ENCODE results near the gene PRDX2. TPM values are rescaled to one million over a fixed set of nuclear protein-coding genes. Genes with fewer than 3 reads are reported as not detected.
"Not testable (repeated sequence)": the region's sequence is repeated elsewhere in the genome, so short reads cannot be mapped to it uniquely, and the experiment has no call there.

The PRDX2 gene
- total RNA-seq, 1 donor, result 155 TPM

DNA sequence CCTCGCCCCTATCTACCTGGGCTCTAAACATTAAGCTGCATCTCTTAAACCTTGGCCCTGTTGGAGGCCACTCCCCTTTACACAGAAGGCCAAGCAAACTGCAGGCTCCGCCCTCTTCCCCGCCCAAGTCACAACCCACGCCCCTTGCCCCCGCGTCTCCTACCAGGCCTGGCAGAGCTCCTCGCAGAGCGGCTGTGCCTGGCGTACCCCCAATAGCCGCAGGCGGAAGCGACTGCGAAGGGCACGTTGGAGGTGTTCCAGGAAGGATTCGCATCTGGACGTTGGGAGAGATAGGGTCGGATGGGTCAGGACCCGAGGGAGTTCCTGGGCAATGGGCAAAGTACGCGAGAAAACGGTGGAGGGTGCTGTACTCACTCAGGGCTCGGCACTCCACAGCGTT is 26.9 kb upstream of the PRDX2 start:
- Histone ChIP-seq H3K9me3 (ENCODE audit: low read depth, low read length) (no peaks in the 10 kb centered on the region), H4K20me1 (ENCODE audit: insufficient read depth, low read length) (peaks cover 6% of the 10 kb centered on the region), H3K27me3 (ENCODE audit: insufficient read depth, low read length) (peaks cover 12% of the 10 kb centered on the region), H3K27ac (ENCODE audit: low read depth, low read length) (no peak overlapping the region), H2AFZ (ENCODE audit: low read length) (no peak overlapping the region), H3K79me2 (ENCODE audit: insufficient read depth, low read length) (no peaks in the 10 kb centered on the region), H3K4me1 (ENCODE audit: insufficient read depth, low read length) (no peaks in the 10 kb centered on the region), H3K36me3 (ENCODE audit: insufficient read depth, low read length) (no peaks in the 10 kb centered on the region), H3K4me3 (ENCODE audit: insufficient read depth, low read length) (no peak overlapping the region), H3K4me2 (ENCODE audit: insufficient read depth, low read length) (no peak overlapping the region)
- TF ChIP-seq, protein P1, sequence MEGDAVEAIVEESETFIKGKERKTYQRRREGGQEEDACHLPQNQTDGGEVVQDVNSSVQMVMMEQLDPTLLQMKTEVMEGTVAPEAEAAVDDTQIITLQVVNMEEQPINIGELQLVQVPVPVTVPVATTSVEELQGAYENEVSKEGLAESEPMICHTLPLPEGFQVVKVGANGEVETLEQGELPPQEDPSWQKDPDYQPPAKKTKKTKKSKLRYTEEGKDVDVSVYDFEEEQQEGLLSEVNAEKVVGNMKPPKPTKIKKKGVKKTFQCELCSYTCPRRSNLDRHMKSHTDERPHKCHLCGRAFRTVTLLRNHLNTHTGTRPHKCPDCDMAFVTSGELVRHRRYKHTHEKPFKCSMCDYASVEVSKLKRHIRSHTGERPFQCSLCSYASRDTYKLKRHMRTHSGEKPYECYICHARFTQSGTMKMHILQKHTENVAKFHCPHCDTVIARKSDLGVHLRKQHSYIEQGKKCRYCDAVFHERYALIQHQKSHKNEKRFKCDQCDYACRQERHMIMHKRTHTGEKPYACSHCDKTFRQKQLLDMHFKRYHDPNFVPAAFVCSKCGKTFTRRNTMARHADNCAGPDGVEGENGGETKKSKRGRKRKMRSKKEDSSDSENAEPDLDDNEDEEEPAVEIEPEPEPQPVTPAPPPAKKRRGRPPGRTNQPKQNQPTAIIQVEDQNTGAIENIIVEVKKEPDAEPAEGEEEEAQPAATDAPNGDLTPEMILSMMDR (IDR thresholded peaks at IDR 0.05; ENCODE audit: extremely low read depth, low read depth, low read length), result no peak
- peak; percentile 83 for DNase-seq (ENCODE audit: insufficient read length, low spot score, missing footprints)

DNA sequence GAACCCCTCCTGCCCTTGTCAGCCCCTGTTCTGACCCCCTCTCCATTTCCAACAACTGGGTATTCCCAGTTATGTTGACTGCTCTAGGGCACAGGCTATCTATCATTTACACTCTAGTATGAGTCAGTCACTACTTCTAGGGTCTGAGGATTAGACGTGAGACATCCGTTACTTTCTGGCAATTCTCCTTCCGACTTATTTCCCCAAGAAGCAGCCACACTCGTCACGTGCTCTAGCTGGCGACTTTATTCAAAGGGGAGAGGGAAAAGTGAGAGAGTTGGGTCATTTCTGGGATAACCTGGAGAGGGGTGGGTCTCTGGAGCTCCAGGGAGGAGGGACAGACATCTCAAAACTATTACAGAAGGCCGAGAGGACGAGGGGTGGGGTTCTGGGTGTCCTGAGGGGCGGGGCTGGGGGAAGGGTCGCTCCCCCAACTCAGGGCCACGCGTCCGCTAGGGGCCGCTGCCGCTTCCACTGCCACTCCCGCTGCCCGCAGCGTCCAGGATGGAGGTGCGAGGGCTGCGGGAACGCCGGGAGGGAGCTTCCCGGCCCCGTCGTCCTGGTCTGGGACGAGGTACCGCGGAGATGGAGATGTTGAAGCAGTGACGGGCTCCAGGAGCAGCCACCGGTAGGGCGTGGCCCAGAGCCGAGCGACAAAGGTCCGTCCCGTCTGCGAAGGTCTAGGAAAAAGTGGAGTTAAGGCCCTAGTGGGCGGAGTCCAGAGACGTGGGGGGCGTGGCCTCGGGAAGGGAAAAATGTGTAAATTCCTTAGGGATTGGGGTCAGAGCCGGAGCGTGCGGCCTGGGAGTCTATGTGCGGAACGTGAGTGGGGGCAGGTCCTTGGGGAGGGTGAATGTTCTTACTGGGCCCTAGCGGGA is 23.9 kb upstream of the PRDX2 start:
- peak; percentile 87 for DNase-seq (ENCODE audit: insufficient read length, low spot score, missing footprints)
- Histone ChIP-seq H3K9me3 (ENCODE audit: low read depth, low read length) (no peaks in the 10 kb centered on the region), H3K36me3 (ENCODE audit: insufficient read depth, low read length) (no peaks in the 10 kb centered on the region), H2AFZ (ENCODE audit: low read length) (no peak overlapping the region), H3K27ac (ENCODE audit: low read depth, low read length) (no peak overlapping the region), H3K79me2 (ENCODE audit: insufficient read depth, low read length) (no peaks in the 10 kb centered on the region), H3K4me2 (ENCODE audit: insufficient read depth, low read length) (peak overlapping the region; percentile 23), H3K4me3 (ENCODE audit: insufficient read depth, low read length) (no peak overlapping the region), H3K27me3 (ENCODE audit: insufficient read depth, low read length) (peaks cover 2% of the 10 kb centered on the region), H3K4me1 (ENCODE audit: insufficient read depth, low read length) (no peaks in the 10 kb centered on the region), H4K20me1 (ENCODE audit: insufficient read depth, low read length) (no peaks in the 10 kb centered on the region)
- TF ChIP-seq, protein P1 (IDR thresholded peaks at IDR 0.05; ENCODE audit: extremely low read depth, low read depth, low read length), result no peak

DNA sequence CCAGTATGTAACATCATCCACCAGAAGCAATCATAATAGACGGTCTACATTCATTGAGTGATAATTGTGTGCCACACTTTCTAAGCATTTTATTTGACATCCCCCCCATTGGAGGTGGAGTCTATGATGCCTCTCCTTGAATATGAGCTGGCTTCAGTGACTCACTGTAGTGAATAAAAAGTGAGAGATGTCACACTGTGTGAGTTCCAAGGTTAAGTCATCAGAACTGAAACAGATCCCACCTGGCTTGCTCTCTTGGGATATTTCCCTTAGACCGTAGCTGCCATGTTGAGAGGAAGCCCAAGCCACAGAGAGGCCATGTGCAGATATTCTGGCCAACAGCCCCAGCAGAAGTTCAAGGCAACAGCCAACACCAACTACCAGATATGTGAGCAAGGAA is 20.2 kb upstream of the PRDX2 start:
- TF ChIP-seq, protein P1 (IDR thresholded peaks at IDR 0.05; ENCODE audit: extremely low read depth, low read depth, low read length), result no peak
- H3K4me1 ChIP-seq (ENCODE audit: insufficient read depth, low read length), result no peaks in the 10 kb centered on the region
- no peaks in the 10 kb centered on the region for H3K36me3 ChIP-seq (ENCODE audit: insufficient read depth, low read length)
- H3K9me3 ChIP-seq (ENCODE audit: low read depth, low read length), result no peaks in the 10 kb centered on the region
- no peak overlapping the region for H3K4me2 ChIP-seq (ENCODE audit: insufficient read depth, low read length)
- no peak overlapping the region for H2AFZ ChIP-seq (ENCODE audit: low read length)
- H3K4me3 ChIP-seq (ENCODE audit: insufficient read depth, low read length), result no peak overlapping the region
- H3K79me2 ChIP-seq (ENCODE audit: insufficient read depth, low read length), result no peaks in the 10 kb centered on the region
- no peak for DNase-seq (ENCODE audit: insufficient read length, low spot score, missing footprints)
- H3K27me3 ChIP-seq (ENCODE audit: insufficient read depth, low read length), result no peaks in the 10 kb centered on the region
- H4K20me1 ChIP-seq (ENCODE audit: insufficient read depth, low read length), result no peaks in the 10 kb centered on the region
- no peak overlapping the region for H3K27ac ChIP-seq (ENCODE audit: low read depth, low read length)

DNA sequence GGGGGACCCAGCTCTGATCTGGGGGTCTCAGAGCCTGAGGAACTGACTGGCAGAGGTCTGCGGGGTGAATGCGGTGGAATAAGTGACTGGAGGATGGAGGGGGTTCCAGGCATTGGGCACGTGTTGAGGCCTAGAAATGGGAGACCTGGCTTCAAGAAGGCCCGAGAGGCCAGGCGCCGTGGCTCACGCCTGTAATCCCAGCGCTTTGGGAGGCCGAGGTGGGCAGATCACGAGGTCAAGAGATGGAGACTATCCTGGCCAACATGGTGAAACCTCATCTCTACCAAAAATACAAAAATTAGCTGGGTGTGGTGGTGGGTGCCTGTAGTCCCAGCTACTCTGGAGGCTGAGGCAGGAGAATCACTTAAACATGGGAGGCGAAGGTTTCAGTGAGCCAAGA is 16.2 kb upstream of the PRDX2 start:
- H2AFZ ChIP-seq (ENCODE audit: low read length); H3K9me3 ChIP-seq (ENCODE audit: low read depth, low read length); H4K20me1 ChIP-seq (ENCODE audit: insufficient read depth, low read length); H3K4me1 ChIP-seq (ENCODE audit: insufficient read depth, low read length); DNase-seq (ENCODE audit: insufficient read length, low spot score, missing footprints); H3K79me2 ChIP-seq (ENCODE audit: insufficient read depth, low read length); H3K27ac ChIP-seq (ENCODE audit: low read depth, low read length); H3K4me2 ChIP-seq (ENCODE audit: insufficient read depth, low read length); H3K4me3 ChIP-seq (ENCODE audit: insufficient read depth, low read length); H3K27me3 ChIP-seq (ENCODE audit: insufficient read depth, low read length); H3K36me3 ChIP-seq (ENCODE audit: insufficient read depth, low read length): not testable (repeated sequence)

DNA sequence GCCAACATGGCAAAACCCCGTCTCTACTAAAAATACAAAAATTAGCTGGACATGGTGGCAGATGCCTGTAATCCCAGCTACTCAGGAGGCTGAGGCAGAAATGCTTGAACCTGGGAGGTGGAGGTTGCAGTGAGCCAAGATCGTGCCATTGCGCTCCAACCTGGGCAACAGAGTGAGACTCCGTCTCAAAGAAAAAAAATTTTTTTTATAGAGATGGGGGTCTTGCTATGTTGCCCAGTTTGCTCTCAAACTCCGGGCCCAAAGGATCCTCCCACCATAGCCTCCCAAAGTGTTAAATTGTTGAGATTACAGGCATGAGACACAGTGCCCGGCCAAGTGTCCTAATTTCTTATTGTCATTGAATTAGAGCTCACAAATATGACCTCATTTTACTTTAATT is 15.6 kb upstream of the PRDX2 start:
- H4K20me1 ChIP-seq (ENCODE audit: insufficient read depth, low read length); H3K27me3 ChIP-seq (ENCODE audit: insufficient read depth, low read length); H3K36me3 ChIP-seq (ENCODE audit: insufficient read depth, low read length); H3K27ac ChIP-seq (ENCODE audit: low read depth, low read length); H3K79me2 ChIP-seq (ENCODE audit: insufficient read depth, low read length); H3K4me1 ChIP-seq (ENCODE audit: insufficient read depth, low read length); DNase-seq (ENCODE audit: insufficient read length, low spot score, missing footprints); H3K9me3 ChIP-seq (ENCODE audit: low read depth, low read length); H3K4me2 ChIP-seq (ENCODE audit: insufficient read depth, low read length); H2AFZ ChIP-seq (ENCODE audit: low read length); H3K4me3 ChIP-seq (ENCODE audit: insufficient read depth, low read length): not testable (repeated sequence)
